Osteoblast (primary cell): ENCODE measurements around the gene MRGPRG. TPM values are rescaled to one million over a fixed set of nuclear protein-coding genes. Genes with fewer than 3 reads are reported as not detected.

Experiments
- DNase-seq: peaks from one replicate; pipeline ENCODE4 v3.0.0; 2011; ENCODE audit warnings: low spot score, mixed read lengths; ENCODE audit not compliant: insufficient read length; ENCODE audit errors: missing footprints
- H2AFZ ChIP-seq: 2 replicates; pipeline ENCODE4 v1.6.0; 2011; ENCODE audit warnings: mild to moderate bottlenecking, low read length
- H3K27ac ChIP-seq: 2 replicates; pipeline ENCODE4 v1.5.1; 2011; ENCODE audit warnings: mild to moderate bottlenecking, low read depth, low read length, moderate library complexity
- H3K27me3 ChIP-seq: 2 replicates; pipeline ENCODE4 v1.6.0; 2012; ENCODE audit warnings: mild to moderate bottlenecking, control low read depth, inconsistent platforms, low read length, moderate library complexity; ENCODE audit not compliant: insufficient read depth
- H3K36me3 ChIP-seq: 2 replicates; pipeline ENCODE4 v1.5.1; 2011; ENCODE audit warnings: mild to moderate bottlenecking, low read length, control low read depth, moderate library complexity; ENCODE audit not compliant: insufficient read depth
- H3K4me1 ChIP-seq: 2 replicates; pipeline ENCODE4 v1.5.1; 2011; ENCODE audit warnings: mild to moderate bottlenecking, low read length, control low read depth, moderate library complexity; ENCODE audit not compliant: insufficient read depth
- H3K4me2 ChIP-seq: 2 replicates; pipeline ENCODE4 v1.6.0; 2011; ENCODE audit warnings: mild to moderate bottlenecking, low read length; ENCODE audit not compliant: insufficient read depth
- H3K4me3 ChIP-seq: fragments of 200-600 bp; sonication (generic); 3 replicates; pipeline ENCODE4 v1.5.1; 2012; ENCODE audit warnings: mild to moderate bottlenecking, low read length, inconsistent platforms; ENCODE audit not compliant: insufficient read depth
- H3K79me2 ChIP-seq: 2 replicates; pipeline ENCODE4 v1.6.0; 2012; ENCODE audit warnings: mild to moderate bottlenecking, low read length, control low read depth, inconsistent platforms; ENCODE audit not compliant: insufficient read depth
- H3K9me3 ChIP-seq: 2 replicates; pipeline ENCODE4 v1.5.1; 2011; ENCODE audit warnings: low read depth, low read length, control low read depth
- H4K20me1 ChIP-seq: 2 replicates; pipeline ENCODE4 v1.6.0; 2012; ENCODE audit warnings: mild to moderate bottlenecking, low read length, control low read depth; ENCODE audit not compliant: insufficient read depth
- total RNA-seq: library from RNA; depleted of rRNA; stranded (reverse); fragments of >200 nt; gene quantifications from 2 replicates; pipeline ENCODE4 v1.2.3, GENCODE V29; 2012
- TF ChIP-seq, protein P1 (sequence below): IDR thresholded peaks from 2 replicates; pipeline ENCODE4 v1.5.1; 2011; ENCODE audit warnings: mild to moderate bottlenecking, low read depth, low read length, moderate library complexity; ENCODE audit errors: extremely low read depth

The MRGPRG gene
- total RNA-seq, 1 donor: not detected

DNA sequence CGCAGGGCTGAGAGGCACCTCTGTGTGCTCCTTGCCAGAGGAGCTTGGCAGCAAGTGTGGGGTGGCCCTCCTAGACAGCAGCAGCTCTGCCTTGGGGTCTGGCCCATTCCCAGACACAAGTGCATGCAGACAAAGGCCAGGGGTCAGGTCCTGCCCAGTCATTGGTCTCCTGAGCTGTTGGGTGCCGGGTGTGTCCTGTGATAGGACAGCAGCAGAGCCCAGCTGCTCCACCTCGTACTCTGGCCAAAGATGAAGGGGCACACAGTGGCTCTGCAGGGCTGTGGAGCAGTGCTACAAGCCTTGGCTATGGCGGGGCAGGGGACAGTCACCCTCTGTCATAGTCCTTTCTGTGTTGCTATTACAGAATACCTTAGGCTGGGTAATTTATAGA, 36.2 kb downstream of the MRGPRG start:
- peak; percentile 15 for DNase-seq

DNA sequence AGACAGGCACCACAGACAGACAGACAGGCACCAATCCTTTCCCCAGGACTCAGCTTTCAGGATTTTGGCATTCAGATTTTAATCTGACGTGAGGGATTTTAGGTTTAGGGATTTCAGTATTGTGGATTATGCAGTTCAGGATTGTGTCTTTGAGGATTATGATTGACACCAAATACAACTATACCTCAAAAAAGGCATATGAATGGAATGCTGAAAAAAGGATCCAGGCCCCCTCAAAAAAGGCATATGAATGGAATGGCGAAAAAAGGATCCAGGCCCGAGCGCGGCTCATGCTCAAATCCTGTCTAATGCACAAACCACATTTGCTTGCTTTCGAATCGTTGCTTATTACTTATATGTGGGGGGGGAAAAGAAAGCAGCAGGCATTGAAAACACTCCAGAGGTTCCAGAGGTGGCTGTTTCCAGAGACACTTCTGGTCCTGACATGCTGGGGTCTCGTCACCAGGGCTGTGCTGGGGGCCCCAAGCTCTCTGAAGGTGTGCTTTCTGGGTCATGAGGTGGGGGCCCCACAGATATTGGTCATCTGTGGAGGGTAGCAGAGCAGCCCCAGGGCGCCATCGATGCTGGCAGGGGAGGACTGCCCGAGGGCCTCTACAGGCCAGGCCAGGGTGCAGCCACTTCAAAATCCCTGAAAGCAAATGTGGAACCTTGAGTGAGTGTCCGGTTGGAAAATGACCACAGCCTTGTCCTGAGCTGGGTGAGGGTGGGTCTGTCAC, 36.7 kb downstream of the MRGPRG start:
- no peaks in the 10 kb centered on the region for H3K27me3 ChIP-seq
- DNase-seq: peak; percentile 30
- H3K4me3 ChIP-seq: no peak overlapping the region
- no peak overlapping the region for H2AFZ ChIP-seq
- H3K4me2 ChIP-seq: no peak overlapping the region
- H3K36me3 ChIP-seq: no peaks in the 10 kb centered on the region
- no peaks in the 10 kb centered on the region for H4K20me1 ChIP-seq
- H3K79me2 ChIP-seq: no peaks in the 10 kb centered on the region
- no peaks in the 10 kb centered on the region for H3K9me3 ChIP-seq
- TF ChIP-seq, protein P1, sequence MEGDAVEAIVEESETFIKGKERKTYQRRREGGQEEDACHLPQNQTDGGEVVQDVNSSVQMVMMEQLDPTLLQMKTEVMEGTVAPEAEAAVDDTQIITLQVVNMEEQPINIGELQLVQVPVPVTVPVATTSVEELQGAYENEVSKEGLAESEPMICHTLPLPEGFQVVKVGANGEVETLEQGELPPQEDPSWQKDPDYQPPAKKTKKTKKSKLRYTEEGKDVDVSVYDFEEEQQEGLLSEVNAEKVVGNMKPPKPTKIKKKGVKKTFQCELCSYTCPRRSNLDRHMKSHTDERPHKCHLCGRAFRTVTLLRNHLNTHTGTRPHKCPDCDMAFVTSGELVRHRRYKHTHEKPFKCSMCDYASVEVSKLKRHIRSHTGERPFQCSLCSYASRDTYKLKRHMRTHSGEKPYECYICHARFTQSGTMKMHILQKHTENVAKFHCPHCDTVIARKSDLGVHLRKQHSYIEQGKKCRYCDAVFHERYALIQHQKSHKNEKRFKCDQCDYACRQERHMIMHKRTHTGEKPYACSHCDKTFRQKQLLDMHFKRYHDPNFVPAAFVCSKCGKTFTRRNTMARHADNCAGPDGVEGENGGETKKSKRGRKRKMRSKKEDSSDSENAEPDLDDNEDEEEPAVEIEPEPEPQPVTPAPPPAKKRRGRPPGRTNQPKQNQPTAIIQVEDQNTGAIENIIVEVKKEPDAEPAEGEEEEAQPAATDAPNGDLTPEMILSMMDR: no peak
- no peak overlapping the region for H3K27ac ChIP-seq
- H3K4me1 ChIP-seq: peaks cover 10% of the 10 kb centered on the region

More for the DNA sequence above, 36.2 kb downstream of the MRGPRG start:
- Histone ChIP-seq H3K36me3 (no peaks in the 10 kb centered on the region), H4K20me1 (no peaks in the 10 kb centered on the region), H3K4me3 (no peak overlapping the region), H3K4me1 (peaks cover 10% of the 10 kb centered on the region), H3K27ac (no peak overlapping the region), H3K27me3 (no peaks in the 10 kb centered on the region), H2AFZ (no peak overlapping the region), H3K79me2 (no peaks in the 10 kb centered on the region), H3K4me2 (no peak overlapping the region), H3K9me3 (no peaks in the 10 kb centered on the region)
- TF ChIP-seq, protein P1: no peak

DNA sequence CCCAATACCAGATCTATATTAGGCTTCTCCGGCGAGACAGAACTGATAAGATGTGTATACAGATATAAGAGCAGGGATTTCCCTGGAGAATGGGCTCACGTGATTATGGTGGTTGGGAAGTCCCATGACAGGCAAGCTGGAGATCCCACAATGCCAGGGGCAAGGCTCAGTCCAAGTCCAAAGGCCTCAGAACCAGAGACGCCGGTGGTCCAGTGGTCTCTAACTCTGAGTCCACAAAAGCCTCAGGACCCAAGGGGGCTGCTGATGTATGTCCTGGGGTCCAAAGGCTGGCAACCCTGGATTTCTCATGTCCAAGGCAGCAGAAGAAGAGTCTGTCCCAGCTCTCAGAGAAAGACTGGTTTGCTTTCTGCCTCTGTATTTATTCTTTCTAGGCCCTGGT, 37.7 kb downstream of the MRGPRG start:
- H3K4me1 ChIP-seq: peaks cover 10% of the 10 kb centered on the region
- H3K36me3 ChIP-seq: no peaks in the 10 kb centered on the region
- no peak overlapping the region for H3K4me2 ChIP-seq
- H3K27ac ChIP-seq: no peak overlapping the region
- H2AFZ ChIP-seq: no peak overlapping the region
- no peaks in the 10 kb centered on the region for H3K27me3 ChIP-seq
- H3K9me3 ChIP-seq: peaks cover 6% of the 10 kb centered on the region
- H3K4me3 ChIP-seq: no peak overlapping the region
- no peaks in the 10 kb centered on the region for H3K79me2 ChIP-seq
- H4K20me1 ChIP-seq: no peaks in the 10 kb centered on the region
- DNase-seq: peak; percentile 10
- TF ChIP-seq, protein P1: no peak

DNA sequence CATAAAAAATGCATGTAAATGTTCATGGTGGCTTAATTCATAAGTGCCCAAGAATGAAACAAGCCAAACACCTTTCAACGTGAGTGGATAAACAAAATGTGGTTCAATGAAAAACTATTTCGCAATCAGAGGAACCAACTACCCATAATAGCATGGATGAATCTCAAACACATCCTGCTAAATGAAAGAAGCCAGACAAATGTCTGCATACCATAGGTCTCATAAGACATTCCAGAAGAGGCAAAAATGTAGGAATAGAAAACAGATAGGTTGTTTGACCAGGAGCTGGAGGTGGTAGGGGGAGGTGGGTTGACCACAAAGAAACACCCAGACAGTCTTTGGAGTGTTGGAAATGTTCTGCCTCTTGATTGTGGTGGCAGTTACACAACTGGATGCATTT, 40.3 kb downstream of the MRGPRG start:
- H3K36me3 ChIP-seq: no peaks in the 10 kb centered on the region
- H3K27ac ChIP-seq: peak overlapping the region; percentile 83
- H3K4me2 ChIP-seq: peak overlapping the region; percentile 44
- H3K79me2 ChIP-seq: no peaks in the 10 kb centered on the region
- H4K20me1 ChIP-seq: no peaks in the 10 kb centered on the region
- H3K4me1 ChIP-seq: peaks cover 10% of the 10 kb centered on the region
- H3K4me3 ChIP-seq: peak overlapping the region; percentile 16
- peak overlapping the region; percentile 57 for H2AFZ ChIP-seq
- no peaks in the 10 kb centered on the region for H3K27me3 ChIP-seq
- TF ChIP-seq, protein P1: no peak
- peaks cover 6% of the 10 kb centered on the region for H3K9me3 ChIP-seq
- peak; percentile 22 for DNase-seq
